NCI-H1436 (cell line): ENCODE data around the gene TMEM161A.
"Not testable (repeated sequence)": the region's sequence is repeated elsewhere in the genome, so short reads cannot be mapped to it uniquely, and the experiment has no call there.

Experiments used
- DNase-seq: peaks from one replicate; lab custom pipeline; 2025; lab: John Stamatoyannopoulos, UW

The TMEM161A gene

GRCh38 chr19:19138109-19138981, at the start of gene TMEM161A:
TSS of gene TMEM161A (minus strand) at chr19:19138478. CDS start at chr19:19138428, 50 bp downstream.
- peak; percentile 95 for DNase-seq

GRCh38 chr19:19186742-19187141, 48.5 kb upstream of the TMEM161A start:
- no peak for DNase-seq

- DNase-seq, result peak; percentile 30
These were observed 47.8 kb upstream of the TMEM161A start for GRCh38 chr19:19185853-19186740.

GRCh38 chr19:19181488-19181998, 43.3 kb upstream of the TMEM161A start:
- no peak for DNase-seq

GRCh38 chr19:19179548-19180441, 41.5 kb upstream of the TMEM161A start:
- DNase-seq, result no peak

- no peak for DNase-seq
These were observed 38.7 kb upstream of the TMEM161A start for GRCh38 chr19:19176950-19177349.

- DNase-seq, result not testable (repeated sequence)
These were observed 35.0 kb upstream of the TMEM161A start for GRCh38 chr19:19173243-19173642.

- DNase-seq, result peak; percentile 5
These were observed 33.7 kb upstream of the TMEM161A start for GRCh38 chr19:19171821-19172532.

- DNase-seq, result no peak
These were observed 32.8 kb upstream of the TMEM161A start for GRCh38 chr19:19170873-19171672.

- DNase-seq, result peak; percentile 89
These were observed 32.0 kb upstream of the TMEM161A start, which contains the start of gene MEF2B for GRCh38 chr19:19170053-19170872. TSS of gene MEF2B (minus strand) at chr19:19170263. CDS start at chr19:19150735, 19,528 bp downstream.

GRCh38 chr19:19169236-19170052, 31.2 kb upstream of the TMEM161A start:
- DNase-seq, result no peak

GRCh38 chr19:19167612-19168011, 29.3 kb upstream of the TMEM161A start:
- no peak for DNase-seq

GRCh38 chr19:19165396-19165795, 27.1 kb upstream of the TMEM161A start:
- no peak for DNase-seq

- DNase-seq, result no peak
These were observed 24.2 kb upstream of the TMEM161A start for GRCh38 chr19:19162495-19162894.

- DNase-seq, result peak; percentile 63
These were observed 22.3 kb upstream of the TMEM161A start for GRCh38 chr19:19160461-19161035.

GRCh38 chr19:19159534-19159933, 21.3 kb upstream of the TMEM161A start:
- DNase-seq, result no peak

GRCh38 chr19:19157808-19158207, 19.5 kb upstream of the TMEM161A start:
- no peak for DNase-seq
